ENCODE results near the gene SLC6A7. TPM values are rescaled to one million over a fixed set of nuclear protein-coding genes. Genes with fewer than 3 reads are reported as not detected.
A peak's percentile ranks its signal among the peaks of the same experiment; 100 is the strongest.

Gene SLC6A7
- polyA plus RNA-seq, 1 donor, result 5.7 TPM

DNA sequence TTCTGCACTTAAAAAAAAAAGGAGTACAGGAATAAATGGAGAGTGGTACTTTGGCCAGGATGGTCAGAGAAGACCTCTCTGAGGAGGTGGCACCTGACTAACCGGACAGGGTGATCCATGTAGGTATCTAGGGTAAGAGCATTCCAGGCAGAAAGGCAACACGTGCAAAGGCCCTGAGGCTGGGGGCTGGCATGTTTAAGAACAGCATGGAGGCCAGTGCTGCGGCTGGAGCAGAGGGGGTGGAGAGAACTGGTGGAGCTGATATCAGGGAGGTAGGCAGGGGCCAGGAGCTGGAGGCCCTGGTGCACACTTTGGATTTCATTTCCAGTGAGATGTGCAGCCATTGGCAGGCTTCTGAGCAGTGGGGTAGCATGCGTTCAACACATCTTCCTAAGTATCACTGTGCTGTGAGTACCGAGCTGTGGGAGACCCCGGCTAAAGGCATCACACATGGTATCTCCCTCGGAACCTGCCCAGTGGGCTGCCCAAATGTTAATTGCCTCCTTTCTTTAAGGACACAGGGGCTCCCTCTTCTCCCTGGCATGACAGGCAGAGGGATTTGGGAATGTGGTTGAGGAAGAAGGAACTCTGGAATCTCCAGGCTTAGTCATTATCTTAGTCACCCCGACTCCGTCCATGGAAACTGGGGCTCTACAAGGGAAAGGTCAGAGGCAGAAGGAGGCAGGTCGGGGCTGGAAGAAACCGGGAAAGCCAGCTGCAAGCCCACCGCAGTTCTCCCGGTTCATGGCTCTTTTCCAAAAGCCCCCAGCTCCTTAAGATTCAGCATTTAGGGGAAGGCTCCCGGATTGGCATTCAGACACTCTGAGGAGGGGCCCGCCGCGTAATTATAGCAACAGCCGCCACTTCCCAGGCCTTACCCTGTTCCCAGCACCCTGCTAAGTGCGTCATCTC is 18.6 kb downstream of the SLC6A7 start:
- H3K4me1 ChIP-seq (ENCODE audit: control insufficient read depth, insufficient read depth, low read length), result peaks cover 35% of the 10 kb centered on the region
- DNase-seq, result no peak
- WGBS (ENCODE audit: insufficient coverage, low lambda C conversion rate), result no CpG with 5 or more reads among the region's 19 CpGs
- H3K36me3 ChIP-seq (ENCODE audit: control insufficient read depth, insufficient read depth, low read length), result peaks cover 8% of the 10 kb centered on the region
- no peak overlapping the region for H3K4me3 ChIP-seq (ENCODE audit: low read length)
- H3K27ac ChIP-seq (ENCODE audit: low read length), result no peak overlapping the region
- H3K27me3 ChIP-seq (ENCODE audit: control insufficient read depth, insufficient read depth, low read length), result no peaks in the 10 kb centered on the region
- H3K9me3 ChIP-seq (ENCODE audit: control insufficient read depth, low read depth, low read length), result no peaks in the 10 kb centered on the region

DNA sequence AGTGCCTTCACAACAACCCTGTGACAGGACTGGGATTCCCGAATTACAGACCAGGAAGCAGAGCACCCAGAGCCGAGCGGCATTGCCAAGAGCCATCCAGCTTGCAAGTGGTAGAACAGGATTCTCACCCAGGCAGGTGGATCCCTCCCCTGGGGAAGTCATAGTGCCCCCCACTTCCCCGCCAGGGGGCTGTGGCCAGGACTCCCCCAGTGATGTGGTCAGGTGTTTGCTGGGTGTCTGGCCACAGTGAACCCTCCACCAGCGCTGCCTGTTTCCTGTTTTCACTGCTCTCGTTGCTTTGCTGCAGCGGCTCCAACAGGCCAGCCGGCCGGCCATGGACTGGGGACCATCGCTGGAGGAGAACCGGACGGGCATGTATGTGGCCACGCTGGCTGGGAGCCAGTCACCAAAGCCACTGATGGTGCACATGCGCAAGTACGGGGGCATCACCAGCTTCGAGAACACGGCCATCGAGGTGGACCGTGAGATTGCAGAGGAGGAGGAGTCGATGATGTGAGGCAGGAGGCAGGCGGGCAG is 19.3 kb downstream of the SLC6A7 start:
- Histone ChIP-seq H3K4me1 (ENCODE audit: control insufficient read depth, insufficient read depth, low read length) (peaks cover 35% of the 10 kb centered on the region), H3K4me3 (ENCODE audit: low read length) (no peak overlapping the region), H3K27ac (ENCODE audit: low read length) (no peak overlapping the region), H3K36me3 (ENCODE audit: control insufficient read depth, insufficient read depth, low read length) (peaks cover 8% of the 10 kb centered on the region), H3K9me3 (ENCODE audit: control insufficient read depth, low read depth, low read length) (no peaks in the 10 kb centered on the region), H3K27me3 (ENCODE audit: control insufficient read depth, insufficient read depth, low read length) (no peaks in the 10 kb centered on the region)
- DNase-seq, result no peak
- no CpG with 5 or more reads among the region's 21 CpGs for WGBS (ENCODE audit: insufficient coverage, low lambda C conversion rate)

DNA sequence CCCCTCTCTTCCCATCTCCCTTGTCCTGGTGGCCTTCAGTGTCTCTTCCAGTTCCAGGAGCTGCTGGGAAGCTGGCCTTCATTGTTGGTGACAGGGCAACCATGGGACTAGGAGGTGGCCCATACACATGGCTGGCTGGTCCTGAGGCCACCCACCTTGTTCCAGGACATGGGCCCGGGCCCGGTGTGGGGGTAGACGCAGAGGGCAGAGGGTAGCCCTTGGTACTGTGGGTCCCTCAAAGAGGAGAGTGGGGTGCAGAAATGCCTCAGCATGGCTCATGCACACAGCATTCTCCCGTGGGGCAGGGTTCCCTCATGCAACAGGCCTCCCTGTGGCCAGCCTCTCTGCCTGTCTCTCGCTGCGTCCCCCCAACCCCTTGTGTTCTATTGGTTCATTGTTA is 20.8 kb downstream of the SLC6A7 start:
- Histone ChIP-seq H3K27me3 (ENCODE audit: control insufficient read depth, insufficient read depth, low read length) (no peaks in the 10 kb centered on the region), H3K27ac (ENCODE audit: low read length) (peak overlapping the region; percentile 62), H3K36me3 (ENCODE audit: control insufficient read depth, insufficient read depth, low read length) (peaks cover 5% of the 10 kb centered on the region), H3K4me1 (ENCODE audit: control insufficient read depth, insufficient read depth, low read length) (peaks cover 42% of the 10 kb centered on the region), H3K4me3 (ENCODE audit: low read length) (no peak overlapping the region), H3K9me3 (ENCODE audit: control insufficient read depth, low read depth, low read length) (no peaks in the 10 kb centered on the region)
- WGBS (ENCODE audit: insufficient coverage, low lambda C conversion rate), result no CpG with 5 or more reads among the region's 6 CpGs
- DNase-seq, result peak in 1 of 2 donors; percentile 26

DNA sequence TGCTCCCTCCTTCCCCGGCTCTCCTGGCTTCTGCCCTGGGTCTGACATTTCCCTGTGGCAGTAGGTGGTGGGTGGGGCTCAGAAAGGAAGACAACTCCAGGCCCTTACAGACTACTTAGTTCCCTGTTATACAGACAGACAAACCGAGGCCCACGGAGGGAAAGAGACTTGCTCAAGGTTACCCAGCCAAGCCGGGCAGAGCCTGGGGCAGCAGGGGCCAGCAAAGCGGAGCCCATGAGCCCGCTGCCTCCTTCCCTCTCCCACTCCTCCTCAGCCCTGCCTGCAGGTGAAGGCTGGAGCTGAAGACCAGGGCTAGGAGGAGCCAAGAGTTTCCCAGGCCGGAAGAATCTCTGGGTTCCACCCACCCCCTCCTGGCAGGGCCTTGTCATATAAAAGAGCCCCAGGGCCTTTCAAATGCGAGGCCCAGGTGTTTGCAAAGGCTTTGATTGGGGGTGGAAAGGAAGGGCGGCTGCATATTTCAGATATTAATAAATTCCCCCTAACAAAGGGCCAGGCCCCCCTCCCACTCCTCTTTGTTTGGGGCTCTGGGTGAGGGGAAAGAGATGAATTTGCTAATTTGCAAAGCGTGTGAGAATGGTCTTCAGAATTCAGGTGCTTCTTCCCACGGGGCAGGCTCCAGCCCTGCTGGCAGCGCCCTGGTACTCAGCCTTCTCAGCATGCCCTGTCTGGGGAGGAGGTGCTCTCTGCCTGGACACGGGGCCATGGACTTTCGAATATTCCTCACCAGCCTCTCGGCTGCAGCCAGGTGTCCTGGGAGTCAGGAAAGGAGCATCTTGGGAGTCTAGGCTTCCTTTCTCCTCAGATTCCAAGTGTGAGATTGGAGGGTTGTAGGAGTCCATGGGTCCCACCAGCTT is 21.5 kb downstream of the SLC6A7 start:
- H3K4me1 ChIP-seq (ENCODE audit: control insufficient read depth, insufficient read depth, low read length), result peaks cover 50% of the 10 kb centered on the region
- peak overlapping the region; percentile 62 for H3K27ac ChIP-seq (ENCODE audit: low read length)
- no peaks in the 10 kb centered on the region for H3K27me3 ChIP-seq (ENCODE audit: control insufficient read depth, insufficient read depth, low read length)
- peak in 1 of 2 donors; percentile 82 for DNase-seq
- no CpG with 5 or more reads among the region's 15 CpGs for WGBS (ENCODE audit: insufficient coverage, low lambda C conversion rate)
- no peak overlapping the region for H3K4me3 ChIP-seq (ENCODE audit: low read length)
- no peaks in the 10 kb centered on the region for H3K9me3 ChIP-seq (ENCODE audit: control insufficient read depth, low read depth, low read length)
- peaks cover 3% of the 10 kb centered on the region for H3K36me3 ChIP-seq (ENCODE audit: control insufficient read depth, insufficient read depth, low read length)

DNA sequence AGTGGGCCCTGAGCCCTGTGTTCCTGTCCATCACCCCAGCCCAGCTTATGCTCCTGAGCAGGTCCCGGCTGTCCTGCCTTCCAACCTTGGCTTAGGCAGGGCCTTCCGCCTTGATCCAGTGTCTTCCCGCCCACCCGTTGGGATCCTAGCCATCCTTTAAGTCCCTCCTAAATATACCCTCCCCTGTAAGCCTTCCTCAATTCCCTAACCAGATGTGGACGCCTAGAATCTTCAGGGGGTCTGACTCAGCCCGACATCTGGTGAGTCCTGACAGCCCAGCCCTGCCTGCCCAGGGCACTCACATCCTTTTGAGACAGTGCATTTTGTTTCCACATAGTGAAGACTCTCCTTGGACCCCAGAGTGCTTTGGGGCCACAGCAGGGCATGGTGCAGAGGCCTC is 23.7 kb downstream of the SLC6A7 start:
- no peak overlapping the region for H3K27ac ChIP-seq (ENCODE audit: low read length)
- no peaks in the 10 kb centered on the region for H3K27me3 ChIP-seq (ENCODE audit: control insufficient read depth, insufficient read depth, low read length)
- no peak overlapping the region for H3K4me3 ChIP-seq (ENCODE audit: low read length)
- peaks cover 64% of the 10 kb centered on the region for H3K4me1 ChIP-seq (ENCODE audit: control insufficient read depth, insufficient read depth, low read length)
- H3K36me3 ChIP-seq (ENCODE audit: control insufficient read depth, insufficient read depth, low read length), result no peaks in the 10 kb centered on the region
- H3K9me3 ChIP-seq (ENCODE audit: control insufficient read depth, low read depth, low read length), result no peaks in the 10 kb centered on the region
- no peak for DNase-seq
- WGBS (ENCODE audit: insufficient coverage, low lambda C conversion rate), result no CpG with 5 or more reads among the region's 6 CpGs

DNA sequence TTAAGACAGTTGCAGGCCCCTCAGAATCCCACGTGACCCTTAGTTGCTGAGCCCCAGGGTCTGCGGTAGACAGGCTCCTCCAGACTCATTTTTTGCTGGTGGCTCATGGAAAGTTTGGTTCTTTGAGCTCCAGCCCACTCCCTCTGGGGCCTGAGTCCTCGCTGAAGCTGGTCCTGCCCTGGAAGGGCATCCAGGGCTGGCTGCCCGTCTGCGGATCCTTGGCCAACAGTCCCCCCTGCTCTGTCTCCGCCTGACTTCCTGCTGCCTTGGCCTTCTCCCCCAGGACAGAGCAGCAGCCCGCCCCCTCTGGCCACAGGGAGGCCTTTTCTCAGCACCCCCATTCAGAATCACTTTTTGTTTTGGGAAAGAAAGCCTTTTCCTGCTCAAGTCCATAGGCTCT is 24.4 kb downstream of the SLC6A7 start:
- Histone ChIP-seq H3K4me1 (ENCODE audit: control insufficient read depth, insufficient read depth, low read length) (peaks cover 59% of the 10 kb centered on the region), H3K4me3 (ENCODE audit: low read length) (no peak overlapping the region), H3K27ac (ENCODE audit: low read length) (no peak overlapping the region), H3K27me3 (ENCODE audit: control insufficient read depth, insufficient read depth, low read length) (no peaks in the 10 kb centered on the region), H3K9me3 (ENCODE audit: control insufficient read depth, low read depth, low read length) (no peaks in the 10 kb centered on the region), H3K36me3 (ENCODE audit: control insufficient read depth, insufficient read depth, low read length) (no peaks in the 10 kb centered on the region)
- DNase-seq, result no peak
- WGBS (ENCODE audit: insufficient coverage, low lambda C conversion rate), result no CpG with 5 or more reads among the region's 7 CpGs

DNA sequence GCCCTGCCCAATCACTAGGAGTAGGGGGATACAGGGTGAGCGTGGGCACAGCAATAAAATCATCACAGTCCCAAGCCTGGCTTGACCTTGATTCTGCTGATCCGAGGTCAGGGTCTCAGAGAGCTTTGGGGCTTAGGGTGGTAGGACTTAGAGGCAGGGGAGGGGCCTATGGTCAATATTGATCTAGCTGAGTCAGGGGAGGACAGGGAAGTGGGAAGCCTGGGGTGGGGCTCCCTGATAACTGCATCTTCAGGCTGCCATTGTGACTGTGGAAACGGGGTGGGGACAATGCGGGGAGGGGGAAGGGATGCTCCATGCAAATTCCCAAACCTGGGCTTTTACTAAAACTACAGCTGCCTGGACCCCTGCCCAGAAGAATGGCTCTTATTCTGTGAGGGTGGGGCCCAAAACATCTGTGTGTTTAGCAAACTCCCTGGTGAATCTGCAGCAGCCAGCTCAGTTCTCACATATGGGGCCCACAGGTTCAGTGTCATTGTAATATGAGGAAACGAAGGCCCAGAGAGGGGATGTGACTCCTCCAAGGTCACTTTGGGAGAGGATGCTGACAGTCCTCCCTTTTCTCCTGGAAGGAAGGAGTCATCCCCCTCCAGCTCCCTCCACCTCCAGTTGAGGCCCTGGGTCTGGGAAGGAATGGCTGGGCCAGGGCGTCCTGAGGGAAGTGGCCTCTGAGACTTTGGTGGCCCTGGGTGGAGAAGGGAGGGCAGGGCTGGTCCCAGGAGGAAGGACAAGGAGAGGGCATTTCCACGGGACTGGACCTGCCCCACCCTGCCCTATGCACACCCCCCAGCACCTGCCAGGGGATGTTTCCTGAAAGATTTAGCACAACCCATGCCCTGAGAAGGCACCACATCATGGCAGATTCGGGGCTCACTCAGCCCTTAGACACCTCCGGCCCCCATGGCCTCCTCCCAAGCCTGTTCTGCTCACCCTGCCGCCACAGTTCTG is 26.4 kb downstream of the SLC6A7 start:
- Histone ChIP-seq H3K27me3 (ENCODE audit: control insufficient read depth, insufficient read depth, low read length) (no peaks in the 10 kb centered on the region), H3K27ac (ENCODE audit: low read length) (peak overlapping the region; percentile 59), H3K9me3 (ENCODE audit: control insufficient read depth, low read depth, low read length) (no peaks in the 10 kb centered on the region), H3K4me3 (ENCODE audit: low read length) (no peak overlapping the region), H3K36me3 (ENCODE audit: control insufficient read depth, insufficient read depth, low read length) (no peaks in the 10 kb centered on the region), H3K4me1 (ENCODE audit: control insufficient read depth, insufficient read depth, low read length) (peaks cover 40% of the 10 kb centered on the region)
- WGBS (ENCODE audit: insufficient coverage, low lambda C conversion rate), result no CpG with 5 or more reads among the region's 10 CpGs
- peak; percentile 65 to 82 for DNase-seq

DNA sequence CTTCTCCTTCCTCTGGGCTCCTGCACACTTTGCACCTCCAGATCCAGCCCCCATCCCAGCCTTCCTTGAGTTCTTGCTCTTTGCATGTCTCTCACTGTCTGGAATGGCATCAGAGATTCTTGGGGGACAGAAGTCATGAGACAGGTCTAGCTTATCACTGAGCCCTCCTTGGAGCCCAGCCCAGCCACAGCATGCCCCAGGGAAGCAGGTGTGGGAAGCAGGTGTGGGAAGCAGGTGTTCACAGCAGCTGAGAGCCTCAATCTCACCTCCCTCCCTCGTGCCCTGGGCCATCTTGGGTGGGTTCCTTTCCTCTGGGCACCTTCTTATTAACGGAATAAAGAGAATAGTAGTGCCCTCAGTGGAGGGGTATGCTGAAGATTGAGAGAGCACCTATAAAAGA is 27.2 kb downstream of the SLC6A7 start:
- no peak overlapping the region for H3K4me3 ChIP-seq (ENCODE audit: low read length)
- no peaks in the 10 kb centered on the region for H3K9me3 ChIP-seq (ENCODE audit: control insufficient read depth, low read depth, low read length)
- H3K36me3 ChIP-seq (ENCODE audit: control insufficient read depth, insufficient read depth, low read length), result no peaks in the 10 kb centered on the region
- peaks cover 32% of the 10 kb centered on the region for H3K4me1 ChIP-seq (ENCODE audit: control insufficient read depth, insufficient read depth, low read length)
- no peaks in the 10 kb centered on the region for H3K27me3 ChIP-seq (ENCODE audit: control insufficient read depth, insufficient read depth, low read length)
- peak; percentile 68 to 86 for DNase-seq
- H3K27ac ChIP-seq (ENCODE audit: low read length), result peak overlapping the region; percentile 59
- no CpG with 5 or more reads among the region's 2 CpGs for WGBS (ENCODE audit: insufficient coverage, low lambda C conversion rate)

DNA sequence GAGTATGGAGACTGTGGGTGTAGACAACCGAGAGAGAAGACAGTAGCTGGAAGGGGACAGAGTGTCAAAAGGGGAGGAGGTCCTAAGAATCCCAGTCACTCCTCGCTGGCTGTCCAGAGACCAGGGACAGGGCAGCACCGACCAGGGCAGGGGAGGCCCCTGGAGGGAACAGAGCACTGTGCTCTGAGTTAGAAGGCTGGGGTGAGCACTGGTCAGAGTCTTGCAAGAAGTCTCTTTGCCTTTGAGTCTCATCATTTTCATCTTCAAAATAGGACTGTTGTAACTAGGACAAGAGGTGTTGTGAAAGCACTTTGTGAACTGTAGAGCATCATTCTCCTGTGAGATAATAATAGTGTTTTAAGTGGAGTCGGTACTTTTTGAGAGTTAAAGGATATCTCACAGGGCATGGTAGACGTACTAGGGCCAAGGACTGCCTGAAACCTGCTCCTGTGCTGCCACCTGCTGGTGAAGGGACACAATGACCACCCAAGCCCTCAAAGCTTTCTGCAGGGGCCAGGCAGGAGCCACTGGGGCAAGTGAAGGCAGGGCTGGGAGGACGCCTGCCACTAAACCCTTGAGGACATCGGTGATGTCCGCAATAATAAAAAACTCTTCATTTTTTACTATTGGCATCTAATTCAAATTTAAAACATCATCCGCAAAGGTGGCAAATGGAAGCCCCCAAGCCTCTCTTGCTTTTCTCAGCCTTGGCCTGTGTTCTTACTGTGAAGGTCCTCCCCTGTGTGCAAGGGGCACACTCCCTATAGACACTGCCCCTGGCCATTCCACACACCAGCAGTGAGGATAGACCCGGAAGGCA is 28.2 kb downstream of the SLC6A7 start:
- peaks cover 31% of the 10 kb centered on the region for H3K4me1 ChIP-seq (ENCODE audit: control insufficient read depth, insufficient read depth, low read length)
- WGBS (ENCODE audit: insufficient coverage, low lambda C conversion rate), result 0% methylated on average over 1 of the region's 10 CpGs
- H3K4me3 ChIP-seq (ENCODE audit: low read length), result no peak overlapping the region
- no peak overlapping the region for H3K27ac ChIP-seq (ENCODE audit: low read length)
- H3K36me3 ChIP-seq (ENCODE audit: control insufficient read depth, insufficient read depth, low read length), result no peaks in the 10 kb centered on the region
- no peaks in the 10 kb centered on the region for H3K27me3 ChIP-seq (ENCODE audit: control insufficient read depth, insufficient read depth, low read length)
- H3K9me3 ChIP-seq (ENCODE audit: control insufficient read depth, low read depth, low read length), result no peaks in the 10 kb centered on the region
- peak; percentile 75 to 83 for DNase-seq

All from large intestine (tissue), 3 donors.